A549 (cell line): ENCODE measurements around the gene NXNL2. TPM values are rescaled to one million over a fixed set of nuclear protein-coding genes. Genes with fewer than 3 reads are reported as not detected.
A peak's percentile ranks its signal among the peaks of the same experiment; 100 is the strongest.

ENCODE experiments used
- ATAC-seq, 2 experiments: fragments of 200-7000 bp in 1 of 2; fragments of >200 bp in 1 of 2; cut with Nextera tagmentation in 1 of 2; cut with Tn5 transposase in 1 of 2; 3 replicates each; pipeline versions ENCODE4 v1.8.0 to v1.9.1; 2018 to 2020; ENCODE audit warnings: mild to moderate bottlenecking in 1 of 2, moderate library complexity in 1 of 2
- CTCF ChIA-PET: fragments of 300-600 bp; sonication (Branson Sonifier 250); formaldehyde crosslinking; extraction: SDS; loops from one replicate; lab custom pipeline; 2021; ENCODE audit warnings: antibody characterized with exemption, inconsistent platforms; lab: Yijun Ruan, JAX
- POLR2A ChIA-PET: fragments of 350-600 bp; formaldehyde crosslinking; extraction: SDS; loops from one replicate; lab custom pipeline; 2021; ENCODE audit warnings: antibody characterized with exemption, inconsistent platforms; lab: Yijun Ruan, JAX
- DNase-seq, 2 experiments: peaks; one replicate each; pipeline versions ENCODE4 v3.0.0 to v3.0.0-alpha.2; 2011 to 2016; ENCODE audit warnings: low read depth in 1 of 2, low spot score in 1 of 2
- FAIRE-seq: peaks from 2 replicates; lab custom pipeline; 2011; peaks lifted over from hg19 to GRCh38; lab: Jason Lieb, UNC
- H3K27ac ChIP-seq, 2 experiments: fragments of >200 bp; sonication (Bioruptor Twin); formaldehyde crosslinking; 3 replicates each; pipeline ENCODE4 v1.5.1; 2016 to 2017
- H3K4me1 ChIP-seq: fragments of >200 bp; sonication (Bioruptor Twin); formaldehyde crosslinking; 3 replicates; pipeline ENCODE4 v1.6.1; 2016
- H3K4me2 ChIP-seq: fragments of >200 bp; sonication (Bioruptor Twin); formaldehyde crosslinking; 3 replicates; pipeline ENCODE4 v1.6.1; 2016
- H3K4me3 ChIP-seq: fragments of >200 bp; sonication (Bioruptor Twin); formaldehyde crosslinking; 3 replicates; pipeline ENCODE4 v1.5.1; 2016
- H3K9me3 ChIP-seq: fragments of >200 bp; sonication (Bioruptor Twin); formaldehyde crosslinking; 3 replicates; pipeline ENCODE4 v1.6.1; 2016
- BCL3 ChIP-seq: fragments of >200 bp; sonication (Bioruptor Twin); formaldehyde crosslinking; IDR thresholded peaks from 3 replicates; pipeline ENCODE4 v1.6.1; 2016
- BHLHE40 ChIP-seq: IDR thresholded peaks from 2 replicates; pipeline ENCODE4 v1.6.1; 2012; ENCODE audit warnings: low read depth, low read length, inconsistent platforms
- CHD2 ChIP-seq: fragments of 150-350 bp; IDR thresholded peaks from 2 replicates; pipeline ENCODE4 v1.6.1; 2014; ENCODE audit warnings: low read length; ENCODE audit not compliant: partially characterized antibody
- EP300 ChIP-seq, 2 experiments: fragments of >200 bp; sonication (Bioruptor Twin); formaldehyde crosslinking; IDR thresholded peaks; 2 replicates in 1 of 2; 3 replicates in 1 of 2; pipeline ENCODE4 v1.6.1; 2016 to 2017
- KDM5A ChIP-seq: fragments of 200-600 bp; sonication (generic); IDR thresholded peaks from 2 replicates; pipeline ENCODE4 v1.6.1; 2016; ENCODE audit warnings: antibody characterized with exemption, mild to moderate bottlenecking
- MAFK ChIP-seq: fragments of 450-650 bp; IDR thresholded peaks from 2 replicates; pipeline ENCODE4 v1.6.1; 2014; ENCODE audit not compliant: partially characterized antibody
- MAZ ChIP-seq: fragments of 150-350 bp; IDR thresholded peaks from 2 replicates; pipeline ENCODE4 v1.6.1; 2014; ENCODE audit warnings: antibody characterized with exemption, low read depth, low read length, borderline replicate concordance
- MYC ChIP-seq: IDR thresholded peaks from 2 replicates; pipeline ENCODE4 v1.6.1; 2012; ENCODE audit warnings: mild to moderate bottlenecking, inconsistent platforms, low read length, improper control_type of control experiment, borderline replicate concordance
- POLR2AphosphoS2 ChIP-seq: conservative IDR thresholded peaks from 2 replicates; pipeline ENCODE4 v1.6.1; 2012; ENCODE audit warnings: low read length, improper control_type of control experiment, inconsistent platforms
- RAD21 ChIP-seq, 2 experiments: fragments of >200 bp in 1 of 2; sonication (Bioruptor Twin) in 1 of 2; formaldehyde crosslinking in 1 of 2; IDR thresholded peaks in 1 of 2; conservative IDR thresholded peaks in 1 of 2; 2 replicates in 1 of 2; 3 replicates in 1 of 2; pipeline ENCODE4 v1.6.1; 2012 to 2018; ENCODE audit warnings: inconsistent platforms in 1 of 2
- REST ChIP-seq: fragments of 200-600 bp; sonication (generic); IDR thresholded peaks from 2 replicates; pipeline ENCODE4 v1.6.1; 2016; ENCODE audit warnings: antibody characterized with exemption, mild to moderate bottlenecking, moderate library complexity
- RFX5 ChIP-seq: fragments of 450-650 bp; IDR thresholded peaks from 2 replicates; pipeline ENCODE4 v1.7.1; 2014; ENCODE audit warnings: antibody characterized with exemption, mild to moderate bottlenecking, moderate library complexity
- SREBF2 ChIP-seq: fragments of 450-650 bp; IDR thresholded peaks from 2 replicates; pipeline ENCODE4 v1.6.1; 2014; ENCODE audit warnings: mild to moderate bottlenecking, moderate library complexity
- TFCP2L1 ChIP-seq: fragments of 250-450 bp; sonication (Bioruptor Pico); IDR thresholded peaks from 2 replicates; pipeline ENCODE4 v1.5.0; 2021; ENCODE audit warnings: mild to moderate bottlenecking
- TP53 ChIP-seq: fragments of 250-450 bp; sonication (Bioruptor Pico); IDR thresholded peaks from 2 replicates; pipeline ENCODE4 v1.5.0; 2021; ENCODE audit warnings: mild to moderate bottlenecking, moderate library complexity
- ZC3H11A ChIP-seq: fragments of 450-650 bp; IDR thresholded peaks from 2 replicates; pipeline ENCODE4 v1.6.1; 2014; ENCODE audit warnings: antibody characterized with exemption, mild to moderate bottlenecking
- ZSCAN20 ChIP-seq: fragments of 250-450 bp; sonication (Bioruptor Pico); IDR thresholded peaks from 2 replicates; pipeline ENCODE4 v1.8.0; 2022; ENCODE audit warnings: mild to moderate bottlenecking, moderate library complexity
- WGBS: methylation state at CpG from one replicate; pipeline ENCODE4 v1.1.6; 2017; ENCODE audit errors: missing lambda C conversion rate; 5-methylcytosine and 5-hydroxymethylcytosine counted together
- polyA plus RNA-seq, 4 experiments: library from polyadenylated mRNA; depleted of rRNA in 3 of 4; stranded (reverse); fragments of >200 nt; fragmentation: RNase III in 1 of 4; extraction: RNeasy Plus Mini Kit Qiagen cat#74134 plus additional on column Dnase treatment in 1 of 4; gene quantifications; 2 replicates in 3 of 4; 3 replicates in 1 of 4; pipeline ENCODE4 v1.2.3, GENCODE V29; 2011 to 2017
- TF ChIP-seq, protein P1 (sequence below): fragments of 250-450 bp; sonication (Bioruptor Pico); IDR thresholded peaks from 2 replicates; pipeline ENCODE4 v1.5.0; 2021; ENCODE audit warnings: mild to moderate bottlenecking, moderate library complexity, borderline replicate concordance

Gene NXNL2
- polyA plus RNA-seq, 2 of the 4 experiments (the other 2 are of a cell fraction) = 0.71 to 1.4 TPM

GRCh38 chr9:88536951-88537760 is 2.2 kb downstream of the NXNL2 start (continued):
- TF ChIP-seq POLR2AphosphoS2 (no peak), ZSCAN20 (no peak)

DNA sequence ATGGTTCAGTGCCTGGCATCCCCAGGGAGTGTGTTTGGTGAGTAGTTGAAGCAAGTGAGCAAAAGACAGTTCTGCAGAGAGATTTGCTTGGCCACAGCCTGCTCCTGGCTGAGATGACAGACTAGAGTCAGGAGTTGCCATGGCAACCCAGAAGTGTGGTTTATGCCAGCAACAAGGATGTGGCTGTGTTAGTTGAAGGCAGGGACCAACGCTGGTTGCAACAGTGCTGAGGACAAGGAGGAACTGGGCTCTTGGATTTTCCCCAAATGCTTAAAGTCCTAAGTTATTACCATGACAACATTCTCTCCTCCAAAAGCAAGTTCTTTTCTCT is 2.7 kb downstream of the NXNL2 start:
- Histone ChIP-seq H3K9me3 (no peaks in the 10 kb centered on the region), H3K4me1 (peaks cover 16% of the 10 kb centered on the region; the same call in 1 of the 3 replicates), H3K4me2 (no peak overlapping the region; the same call in 2 of the 3 replicates), H3K4me3 (no peak overlapping the region), H3K27ac (no peak overlapping the region; a peak in 1 of 6 replicates)
- DNase-seq (peak; percentile 23 to 71), FAIRE-seq (no peak), ATAC-seq (no peak)
- ChIA-PET POLR2A (no interaction called here), CTCF (interaction anchor here (0.6 to 2.4 kb wide), 4 partner anchors 13 to 96 kb away, joined by 3 to 9 read pairs (median 6); no protein-coding TSS in a partner anchor)
- 31% methylated on average over 1 of the region's 1 CpG for WGBS
- peak; percentile 93 for TF ChIP-seq RFX5
- no peak for TF ChIP-seq EP300 (IDR thresholded peaks at IDR 0.05)

GRCh38 chr9:88538311-88539085 is 3.5 kb downstream of the NXNL2 start:
- H3K27ac ChIP-seq = no peak overlapping the region
- H3K4me1 ChIP-seq = 0 out of 3 replicates have a peak, but pooled peaks cover 11% of the 10 kb centered on the region
- no peaks in the 10 kb centered on the region for H3K9me3 ChIP-seq
- H3K4me3 ChIP-seq = no peak overlapping the region
- POLR2A ChIA-PET = no interaction called here
- TF ChIP-seq ZC3H11A (no peak), BHLHE40 (no peak), BCL3 (no peak), MYC (no peak), SREBF2 (no peak), MAFK (peak; percentile 39)
- H3K4me2 ChIP-seq = no peak overlapping the region
- ATAC-seq (no peak), FAIRE-seq (no peak), DNase-seq (no peak)
- WGBS = 88% methylated on average over 10 of the region's 10 CpGs
- CTCF ChIA-PET = interaction anchor here (0.6 to 2.4 kb wide), 3 partner anchors 12 to 97 kb away, joined by 3 to 9 read pairs (median 6); no protein-coding TSS in a partner anchor

DNA sequence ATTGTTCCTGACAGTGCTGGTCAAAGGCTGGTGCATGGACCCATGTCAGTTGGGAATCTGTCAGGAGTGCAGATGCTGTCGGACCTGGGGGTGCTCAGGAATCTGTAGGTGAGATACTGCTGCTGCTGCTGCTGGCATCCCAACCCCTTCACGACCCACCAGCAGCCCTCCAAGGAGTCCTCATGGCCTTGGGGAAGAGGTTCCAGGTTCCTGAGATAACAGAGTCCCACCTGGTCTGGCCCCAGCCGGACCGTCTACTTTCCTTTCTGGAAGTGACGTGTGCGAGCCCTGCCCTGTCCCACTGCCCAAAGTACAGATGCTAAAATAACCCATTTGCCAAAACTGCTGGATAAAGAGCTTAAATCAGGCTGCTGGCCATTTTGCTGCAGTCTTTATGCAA is 4.3 kb downstream of the NXNL2 start:
- Histone ChIP-seq H3K4me2 (no peak overlapping the region), H3K4me1 (peaks cover 14% of the 10 kb centered on the region; the same call in 1 of the 3 replicates), H3K4me3 (no peak overlapping the region), H3K9me3 (no peaks in the 10 kb centered on the region), H3K27ac (no peak overlapping the region)
- ATAC-seq = no peak
- FAIRE-seq = no peak
- 89% methylated on average over 6 of the region's 6 CpGs for WGBS
- no peak for TF ChIP-seq TP53
- no peak for TF ChIP-seq CHD2
- TF ChIP-seq BHLHE40 = no peak
- TF ChIP-seq TFCP2L1 (CRISPR knock-in tag) = no peak
- no peak for TF ChIP-seq POLR2AphosphoS2
- TF ChIP-seq REST = no peak
- no peak for TF ChIP-seq KDM5A
- TF ChIP-seq RAD21 (conservative IDR thresholded peaks at IDR 0.05 in 1 of 2, IDR thresholded peaks at IDR 0.05 in 1 of 2) = no peak
- TF ChIP-seq MAZ = no peak
- no peak for TF ChIP-seq EP300 (IDR thresholded peaks at IDR 0.05)
- TF ChIP-seq, protein P1, sequence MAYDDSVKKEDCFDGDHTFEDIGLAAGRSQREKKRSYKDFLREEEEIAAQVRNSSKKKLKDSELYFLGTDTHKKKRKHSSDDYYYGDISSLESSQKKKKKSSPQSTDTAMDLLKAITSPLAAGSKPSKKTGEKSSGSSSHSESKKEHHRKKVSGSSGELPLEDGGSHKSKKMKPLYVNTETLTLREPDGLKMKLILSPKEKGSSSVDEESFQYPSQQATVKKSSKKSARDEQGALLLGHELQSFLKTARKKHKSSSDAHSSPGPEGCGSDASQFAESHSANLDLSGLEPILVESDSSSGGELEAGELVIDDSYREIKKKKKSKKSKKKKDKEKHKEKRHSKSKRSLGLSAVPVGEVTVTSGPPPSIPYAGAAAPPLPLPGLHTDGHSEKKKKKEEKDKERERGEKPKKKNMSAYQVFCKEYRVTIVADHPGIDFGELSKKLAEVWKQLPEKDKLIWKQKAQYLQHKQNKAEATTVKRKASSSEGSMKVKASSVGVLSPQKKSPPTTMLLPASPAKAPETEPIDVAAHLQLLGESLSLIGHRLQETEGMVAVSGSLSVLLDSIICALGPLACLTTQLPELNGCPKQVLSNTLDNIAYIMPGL (CRISPR knock-in tag) = no peak
- no peak for TF ChIP-seq ZSCAN20
- no peak for DNase-seq
- ChIA-PET CTCF (interaction anchor here (0.6 to 2.0 kb wide), 2 partner anchors 11 to 71 kb away, joined by 3 to 6 read pairs; no protein-coding TSS in a partner anchor), POLR2A (no interaction called here)
